OCI-M2 (cell line): ENCODE results near the gene NMUR1.

Experiments
- DNase-seq: peaks from one replicate; lab custom pipeline; 2025; ENCODE audit not compliant: unreplicated experiment; lab: John Stamatoyannopoulos, UW

NMUR1 gene

DNA sequence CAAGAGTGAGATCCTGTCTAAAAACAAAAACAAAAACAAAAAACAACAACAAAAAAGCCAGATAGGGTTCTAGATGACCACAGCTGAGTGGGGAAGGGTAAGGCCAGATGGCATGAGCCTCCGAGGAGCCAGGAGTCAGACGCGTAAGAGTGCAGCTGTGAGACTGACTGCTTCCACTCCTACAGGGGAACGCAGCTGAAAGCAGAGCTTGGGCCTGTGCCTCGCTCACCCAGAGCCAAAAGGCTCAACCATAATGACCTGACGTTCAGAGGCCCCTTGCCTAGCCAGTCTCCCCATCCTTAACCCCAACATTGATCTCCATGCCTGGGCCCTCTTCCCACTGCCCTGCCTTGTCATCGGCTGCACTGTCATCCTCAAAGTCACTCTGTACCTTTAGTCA is 39.4 kb downstream of the NMUR1 start:
- DNase-seq, result no peak

DNA sequence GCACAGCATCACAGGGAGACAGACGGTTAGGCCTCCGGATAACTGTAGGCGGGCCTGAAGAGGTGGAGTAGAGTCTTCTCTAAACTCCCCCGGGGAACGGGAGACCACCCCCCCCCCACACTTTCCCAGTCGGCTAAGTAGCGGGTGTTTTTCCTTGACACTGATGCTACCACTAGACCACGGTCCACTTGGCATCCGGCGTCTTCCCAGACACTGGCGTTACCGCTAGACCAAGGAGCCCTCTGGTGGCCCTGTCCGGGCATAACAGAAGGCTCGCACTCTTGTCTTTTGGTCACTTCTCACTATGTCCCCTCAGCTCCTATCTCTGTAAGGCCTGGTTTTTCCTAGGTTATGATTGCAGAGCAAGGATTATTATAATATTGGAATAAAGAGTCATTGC is 40.3 kb downstream of the NMUR1 start:
- DNase-seq, result no peak

DNA sequence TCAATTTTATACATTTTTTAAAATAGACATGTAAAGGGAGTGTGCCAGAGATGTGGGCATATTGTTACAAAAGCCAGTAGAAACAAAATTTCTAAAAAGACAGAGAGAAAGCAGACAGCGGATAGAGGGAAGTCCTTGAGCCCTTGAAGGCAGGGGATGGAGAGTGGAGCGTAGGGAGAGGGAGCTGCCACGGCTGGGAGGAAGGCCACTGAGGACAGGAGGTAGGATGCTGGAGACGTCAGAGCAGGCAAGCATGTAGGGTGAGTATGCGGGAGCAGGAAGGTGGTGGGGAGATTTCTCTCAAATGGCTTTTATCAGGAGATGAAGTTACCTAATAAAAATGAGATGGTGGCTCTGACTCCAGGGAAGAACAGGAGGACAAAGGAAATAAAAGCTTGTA is 41.9 kb downstream of the NMUR1 start:
- DNase-seq, result no peak

DNA sequence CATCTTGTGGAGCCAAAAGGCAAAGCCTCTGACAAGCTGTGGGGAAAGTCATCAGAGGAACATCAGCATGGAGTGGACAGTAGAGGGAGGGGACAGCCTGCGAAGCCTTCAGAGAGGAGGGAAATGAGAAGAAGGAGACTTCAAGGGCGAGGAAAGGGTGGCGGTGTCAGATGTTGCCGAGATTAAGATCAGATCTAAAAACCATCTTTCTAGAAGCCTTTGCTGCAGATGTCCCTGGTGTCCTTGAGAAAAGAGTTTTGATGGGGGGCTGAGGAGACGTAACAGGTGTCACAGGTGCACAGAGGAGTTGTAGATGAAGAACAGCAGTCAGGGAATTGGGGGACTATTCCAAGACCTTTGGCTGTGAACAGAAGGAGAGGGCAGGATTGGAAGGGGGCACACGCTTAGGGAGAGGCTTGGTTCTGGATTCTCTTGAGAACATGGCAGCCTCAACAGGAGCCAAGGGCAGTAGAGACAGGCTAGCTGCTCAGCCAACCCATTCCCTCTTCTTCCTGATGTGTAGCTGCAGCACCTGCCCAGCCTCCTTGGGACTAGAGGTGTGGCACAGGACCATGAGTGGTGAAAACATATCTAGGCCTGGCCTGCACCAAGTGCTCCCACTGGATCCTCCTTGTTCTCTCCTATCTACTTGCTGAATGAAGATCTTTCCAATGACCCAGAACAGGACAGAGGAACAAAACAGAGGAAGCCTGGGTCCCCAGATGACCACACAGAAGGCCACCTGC is 43.2 kb downstream of the NMUR1 start:
- DNase-seq, result no peak

DNA sequence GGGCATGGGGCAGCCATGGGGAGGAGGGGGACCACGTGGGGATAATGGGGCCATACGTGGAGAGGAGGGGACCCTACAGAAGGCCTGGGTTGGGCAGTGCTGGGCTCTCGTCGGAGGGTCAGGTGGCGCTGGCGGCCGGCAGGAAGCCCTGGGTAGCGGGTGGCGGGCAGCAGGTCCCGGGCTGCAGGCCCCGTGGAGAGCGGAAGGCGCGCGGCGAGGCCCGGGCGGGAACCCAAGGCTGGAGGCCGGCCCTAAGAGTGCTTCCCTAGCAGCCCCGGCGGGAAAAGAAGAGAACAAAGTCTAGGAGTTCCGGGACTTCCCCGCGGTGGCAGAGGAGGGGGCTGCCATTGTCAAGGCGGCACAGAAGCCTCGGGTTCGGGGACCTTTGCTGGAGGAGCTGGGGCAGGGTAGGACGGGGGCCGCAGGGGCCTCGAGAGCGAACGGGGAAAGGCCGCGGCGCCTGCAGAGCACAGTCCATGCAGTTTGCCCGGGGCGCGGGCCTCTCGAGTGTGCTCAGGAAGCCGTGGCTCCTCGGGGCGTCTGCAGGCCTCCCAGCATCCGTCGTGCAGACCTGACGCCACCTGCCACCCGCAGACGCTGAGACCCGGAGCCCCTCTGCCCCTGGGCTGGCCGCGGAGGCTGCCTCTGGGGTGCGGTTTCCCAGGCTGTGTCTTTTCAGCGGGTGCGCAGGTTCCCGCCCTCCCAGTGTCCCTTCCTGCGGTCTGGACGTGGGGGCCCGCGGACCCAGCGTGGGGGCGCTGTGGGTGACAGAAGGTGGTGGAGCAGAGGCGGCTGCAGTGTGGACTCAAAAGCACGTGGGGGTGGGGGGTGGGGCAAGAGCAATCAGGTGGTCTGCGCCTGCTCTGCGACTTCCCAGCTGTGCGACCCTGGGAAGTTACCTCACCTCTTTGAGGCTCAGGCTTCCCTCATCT is 46.6 kb downstream of the NMUR1 start:
- no peak for DNase-seq

DNA sequence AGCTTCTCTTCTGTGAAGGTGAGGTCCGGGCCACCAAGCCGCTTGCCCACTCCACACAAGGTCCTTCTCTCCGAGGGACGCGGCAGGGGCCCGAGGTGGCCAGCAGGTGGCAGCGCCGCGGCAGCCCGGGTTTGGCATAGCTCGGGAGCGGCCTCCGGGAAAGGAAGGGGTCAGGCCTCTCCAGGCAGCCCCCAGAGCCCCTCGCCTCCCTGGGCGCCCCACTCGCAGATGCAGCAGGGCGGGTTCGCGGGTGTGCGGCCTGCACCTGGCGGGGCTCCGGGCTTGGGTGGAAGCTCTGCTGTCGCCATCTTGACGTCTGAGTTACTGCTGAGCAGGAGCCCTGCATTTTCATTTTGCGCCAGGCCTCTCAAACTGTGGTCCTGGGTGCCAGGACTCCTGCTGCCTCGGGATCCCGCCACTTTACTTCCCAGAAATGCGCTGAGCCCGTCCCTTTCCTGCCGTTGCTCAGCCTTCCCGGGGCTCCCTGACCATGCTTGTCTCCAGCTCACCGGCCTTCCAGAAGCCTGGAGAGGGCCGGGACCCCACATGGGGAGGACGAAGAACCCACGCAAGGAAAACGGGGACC is 47.3 kb downstream of the NMUR1 start:
- peak; percentile 11 for DNase-seq

DNA sequence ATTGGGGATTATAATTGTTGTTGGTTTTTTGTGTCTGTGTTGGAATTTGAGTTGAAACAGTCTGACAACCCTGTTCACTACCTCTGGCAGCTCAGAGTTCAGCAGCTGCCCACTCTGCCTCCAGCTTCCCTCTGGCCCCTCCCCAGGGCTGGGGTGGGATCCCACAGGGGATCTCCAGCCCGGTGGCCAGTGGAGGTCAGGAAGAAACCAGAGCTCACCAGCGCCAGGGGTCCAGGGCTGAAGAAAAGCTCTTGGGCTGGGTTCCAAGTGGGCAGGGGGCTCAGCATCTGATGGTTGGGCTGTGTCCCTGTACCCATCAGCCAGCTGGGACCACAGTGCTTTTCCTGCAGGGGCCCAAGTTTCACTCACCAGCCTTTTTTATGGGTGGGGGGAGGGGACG is 49.5 kb downstream of the NMUR1 start:
- DNase-seq, result no peak

DNA sequence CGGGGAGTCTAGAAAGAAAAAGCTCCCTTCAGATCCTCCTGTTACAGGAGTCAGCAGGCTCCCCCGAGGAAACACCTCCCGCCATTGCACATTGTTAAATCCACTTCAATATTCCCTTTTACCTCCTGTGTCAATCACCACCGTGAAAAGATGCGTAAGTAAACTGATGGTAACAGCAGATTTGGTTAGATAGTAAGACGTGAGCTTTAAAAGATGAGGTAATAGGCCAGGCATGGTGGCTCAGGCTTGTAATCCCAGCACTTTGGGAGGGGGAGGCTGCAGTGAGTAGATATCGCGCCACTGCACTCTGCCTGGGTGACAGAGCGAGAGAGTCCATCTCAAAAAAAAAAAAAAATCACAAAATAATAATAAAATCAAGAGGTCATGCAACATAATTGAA is 50.8 kb downstream of the NMUR1 start:
- no peak for DNase-seq

DNA sequence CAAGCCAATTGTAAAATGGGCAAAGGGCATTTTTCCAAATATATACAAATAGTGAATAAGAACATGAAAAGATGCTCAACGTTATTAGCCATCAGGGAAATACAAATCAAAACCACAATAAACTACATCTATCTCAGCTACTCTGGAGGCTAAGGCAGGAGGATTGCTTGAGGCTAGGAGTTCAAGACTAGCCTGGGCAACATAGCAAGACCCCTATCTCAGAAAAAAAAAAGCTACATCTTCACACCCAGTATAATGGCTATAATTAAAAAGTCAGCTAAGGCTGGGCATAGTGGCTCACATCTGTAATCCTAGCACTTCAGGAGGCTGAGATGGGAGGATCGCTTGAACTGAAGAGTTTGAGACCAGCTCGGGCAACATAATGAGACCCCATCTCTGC is 53.3 kb downstream of the NMUR1 start:
- no peak for DNase-seq

DNA sequence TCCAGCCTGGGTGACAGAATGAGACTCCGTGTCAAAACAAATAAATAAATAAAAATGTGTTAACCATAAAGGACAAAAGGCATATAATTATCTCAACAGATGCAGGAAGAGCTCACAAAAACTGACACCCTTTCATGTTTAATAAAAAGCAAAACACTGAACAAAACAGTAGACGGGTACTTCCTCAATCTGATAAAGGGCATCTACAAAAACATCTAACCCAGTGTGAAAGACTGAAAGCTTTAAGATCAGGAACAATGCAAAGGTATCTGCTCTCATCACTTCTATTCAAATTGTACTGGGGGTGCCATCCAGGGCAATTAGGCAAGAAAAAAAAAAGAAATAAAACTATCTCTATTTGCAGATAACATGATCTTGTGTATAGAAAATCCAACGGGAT is 54.3 kb downstream of the NMUR1 start:
- DNase-seq, result no peak
